Choroid plexus epithelial cell (primary cell): ENCODE results near the gene GATA5.
A peak's percentile ranks its signal among the peaks of the same experiment; 100 is the strongest.

ENCODE experiments used
- DNase-seq: peaks from one replicate; pipeline ENCODE4 v3.0.0-alpha.2; 2010; ENCODE audit warnings: low read depth
- H3K4me3 ChIP-seq: 2 replicates; pipeline ENCODE4 v1.5.1; 2011; ENCODE audit warnings: low read depth, mild to moderate bottlenecking, control low read depth, low read length, moderate library complexity
- TF ChIP-seq, protein P1 (sequence below): conservative IDR thresholded peaks from 2 replicates; pipeline ENCODE4 v1.5.1; 2011; ENCODE audit warnings: low read depth, mild to moderate bottlenecking, control low read depth, inconsistent platforms, low read length, moderate library complexity

The GATA5 gene

DNA sequence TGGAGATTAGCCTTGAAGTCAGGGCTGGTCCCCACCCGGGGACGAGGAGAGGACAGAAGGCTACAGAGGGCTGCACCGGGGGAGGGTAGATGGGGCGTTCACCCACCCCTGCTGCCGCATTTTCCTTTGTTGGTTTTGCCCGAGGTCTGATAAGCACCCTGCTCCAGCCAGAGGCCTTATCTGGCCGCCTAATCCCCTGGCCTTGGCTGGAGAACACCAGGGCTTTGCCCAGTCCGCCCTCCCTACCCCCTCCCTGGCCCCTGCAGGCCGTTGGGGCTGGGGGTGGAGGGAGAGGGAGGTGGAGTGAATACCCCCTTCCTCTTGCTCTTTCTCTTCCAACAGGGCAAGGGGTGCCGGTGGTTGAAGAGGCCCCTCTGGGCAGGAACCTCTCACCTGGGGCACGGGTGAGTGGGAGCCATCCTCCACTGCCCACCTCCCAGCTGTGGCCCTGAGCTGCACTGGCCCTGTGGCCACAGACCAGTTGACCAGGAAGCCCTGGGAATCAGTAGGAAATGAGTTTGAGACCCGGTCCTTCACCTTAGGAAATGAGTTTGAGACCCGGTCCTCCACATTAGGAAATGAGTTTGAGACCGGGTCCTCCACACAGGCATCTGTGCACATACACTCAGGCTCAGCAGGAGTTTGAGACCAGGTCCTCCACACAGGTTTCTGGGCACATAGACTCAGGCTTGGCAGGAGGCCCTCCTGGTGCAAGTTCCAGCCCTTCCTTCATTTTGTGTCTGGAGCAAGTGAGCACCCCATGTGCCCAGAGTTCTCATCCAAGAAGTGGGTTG is 12.0 kb upstream of the GATA5 start:
- no peak overlapping the region for H3K4me3 ChIP-seq
- TF ChIP-seq, protein P1, sequence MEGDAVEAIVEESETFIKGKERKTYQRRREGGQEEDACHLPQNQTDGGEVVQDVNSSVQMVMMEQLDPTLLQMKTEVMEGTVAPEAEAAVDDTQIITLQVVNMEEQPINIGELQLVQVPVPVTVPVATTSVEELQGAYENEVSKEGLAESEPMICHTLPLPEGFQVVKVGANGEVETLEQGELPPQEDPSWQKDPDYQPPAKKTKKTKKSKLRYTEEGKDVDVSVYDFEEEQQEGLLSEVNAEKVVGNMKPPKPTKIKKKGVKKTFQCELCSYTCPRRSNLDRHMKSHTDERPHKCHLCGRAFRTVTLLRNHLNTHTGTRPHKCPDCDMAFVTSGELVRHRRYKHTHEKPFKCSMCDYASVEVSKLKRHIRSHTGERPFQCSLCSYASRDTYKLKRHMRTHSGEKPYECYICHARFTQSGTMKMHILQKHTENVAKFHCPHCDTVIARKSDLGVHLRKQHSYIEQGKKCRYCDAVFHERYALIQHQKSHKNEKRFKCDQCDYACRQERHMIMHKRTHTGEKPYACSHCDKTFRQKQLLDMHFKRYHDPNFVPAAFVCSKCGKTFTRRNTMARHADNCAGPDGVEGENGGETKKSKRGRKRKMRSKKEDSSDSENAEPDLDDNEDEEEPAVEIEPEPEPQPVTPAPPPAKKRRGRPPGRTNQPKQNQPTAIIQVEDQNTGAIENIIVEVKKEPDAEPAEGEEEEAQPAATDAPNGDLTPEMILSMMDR, result no peak
- DNase-seq, result no peak

DNA sequence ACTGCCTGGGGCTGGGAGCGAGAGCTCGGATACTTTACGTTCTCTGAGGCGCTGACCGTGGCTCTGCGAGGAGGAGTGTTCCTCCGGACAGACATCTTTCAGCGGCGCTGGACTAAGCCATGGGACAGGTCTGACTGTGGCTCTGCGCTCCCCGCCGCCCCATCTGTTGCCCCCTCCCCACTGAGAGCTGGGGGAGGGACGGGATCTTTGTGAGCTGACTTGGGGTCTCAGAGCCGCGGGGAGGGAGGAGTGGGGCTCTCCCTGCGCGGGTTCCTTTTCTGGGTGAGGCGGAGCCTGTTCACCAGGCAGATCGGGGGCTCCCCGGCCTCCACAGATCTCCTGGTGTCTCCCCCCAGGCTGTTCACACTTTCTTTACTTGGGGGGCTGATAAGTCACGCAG is 11.3 kb upstream of the GATA5 start:
- no peak overlapping the region for H3K4me3 ChIP-seq
- DNase-seq, result no peak
- TF ChIP-seq, protein P1, result no peak

DNA sequence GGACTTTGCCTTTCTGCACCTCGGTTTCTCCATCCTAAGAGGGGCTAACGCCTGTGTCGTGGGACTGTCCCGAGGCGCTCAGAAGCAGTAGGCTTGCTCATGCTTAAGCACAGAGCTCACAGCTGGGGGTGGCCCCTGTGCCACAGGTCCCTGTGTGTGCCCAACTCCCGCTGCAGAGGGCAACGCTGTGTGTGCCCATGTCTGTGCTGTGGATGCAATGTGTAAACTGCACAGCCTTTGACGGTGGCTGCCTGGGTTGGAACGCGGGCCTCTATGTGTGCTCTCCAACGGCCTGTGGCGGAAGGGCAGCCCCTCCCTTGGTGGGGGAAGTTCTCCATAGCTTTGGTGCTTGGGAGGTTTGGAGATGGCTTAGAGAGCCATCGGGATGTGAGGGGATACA is 10.7 kb upstream of the GATA5 start:
- TF ChIP-seq, protein P1, result no peak
- H3K4me3 ChIP-seq, result no peak overlapping the region
- no peak for DNase-seq

DNA sequence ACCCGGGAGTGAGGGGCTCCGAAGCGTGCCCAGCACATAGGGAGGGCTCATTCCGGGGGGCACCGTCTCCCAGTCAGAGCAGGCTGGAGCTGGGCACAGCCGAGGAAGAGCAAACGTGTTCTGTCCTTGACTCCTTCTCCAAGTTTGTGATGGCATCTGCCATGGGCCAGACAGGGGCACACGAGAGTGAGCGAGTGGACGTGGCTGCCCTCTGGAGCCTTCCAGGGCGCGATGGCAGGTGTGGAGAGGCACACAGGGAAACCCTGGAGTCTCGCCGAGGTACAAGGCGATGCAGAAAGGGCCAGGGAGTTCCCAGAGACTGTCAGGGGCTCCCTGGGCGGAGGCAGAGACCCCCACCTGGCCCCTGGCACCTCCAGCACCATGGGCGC is 9.9 kb upstream of the GATA5 start:
- no peak for DNase-seq
- H3K4me3 ChIP-seq, result no peak overlapping the region
- TF ChIP-seq, protein P1, result no peak

GRCh38 chr20:62485062-62485700 is 9.4 kb upstream of the GATA5 start:
- TF ChIP-seq, protein P1, result no peak
- DNase-seq, result peak; percentile 48

DNA sequence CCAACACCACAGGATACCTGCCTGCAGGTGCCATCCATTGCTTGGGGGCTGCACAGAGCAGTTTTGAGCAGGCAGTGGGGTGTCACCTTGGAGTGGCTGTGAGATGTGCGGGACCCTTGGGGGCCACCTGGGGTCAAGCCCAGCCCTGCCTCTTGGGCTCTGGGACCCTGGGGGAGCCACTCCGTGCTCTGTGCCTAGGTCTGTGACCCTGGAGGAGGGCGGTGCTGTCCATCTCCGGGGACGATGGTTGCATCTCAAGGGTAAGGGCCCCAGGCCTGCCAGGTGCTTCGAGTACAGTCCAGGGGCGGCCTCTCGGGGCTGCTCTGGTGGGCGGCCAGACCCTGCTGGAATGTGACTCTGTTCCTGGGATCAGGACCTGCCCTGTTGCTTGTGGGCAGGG is 8.7 kb upstream of the GATA5 start:
- TF ChIP-seq, protein P1, result no peak
- DNase-seq, result no peak
- H3K4me3 ChIP-seq, result no peak overlapping the region

More at GRCh38 chr20:62485062-62485700, 9.4 kb upstream of the GATA5 start:
- no peak overlapping the region for H3K4me3 ChIP-seq
